GM12891 (cell line): ENCODE results near the gene UNC5C.

Experiments used
- POLR2AphosphoS5 ChIP-seq: IDR thresholded peaks from 2 replicates; pipeline ENCODE4 v1.6.1; 2011; ENCODE audit warnings: low read depth, low read length, control low read depth
- TAF1 ChIP-seq: IDR thresholded peaks from 2 replicates; pipeline ENCODE4 v1.6.1; 2011; ENCODE audit warnings: low read depth, low read length, control low read depth

- TF ChIP-seq POLR2AphosphoS5 (no peak), TAF1 (no peak)
Measured at GRCh38 chr4:95263960-95264359, 284.8 kb downstream of the UNC5C start.
